Muscle of leg (tissue), 11 donors: ENCODE data around the gene DUSP22. TPM values are rescaled to one million over a fixed set of nuclear protein-coding genes. Genes with fewer than 3 reads are reported as not detected.

Experiments used
- DNase-seq: peaks from one replicate; pipeline ENCODE4 v3.0.0; 2013
- H3K27ac ChIP-seq: one replicate; pipeline ENCODE4 v1.5.1; 2013; ENCODE audit warnings: mild to moderate bottlenecking, low read length, control low read depth
- H3K27me3 ChIP-seq: one replicate; pipeline ENCODE4 v1.6.1; 2013; ENCODE audit warnings: low read length; ENCODE audit not compliant: control insufficient read depth, insufficient read depth
- H3K36me3 ChIP-seq: one replicate; pipeline ENCODE4 v1.6.1; 2013; ENCODE audit warnings: low read length; ENCODE audit not compliant: control insufficient read depth, insufficient read depth
- H3K4me1 ChIP-seq: one replicate; pipeline ENCODE4 v1.6.1; 2013; ENCODE audit warnings: low read length; ENCODE audit not compliant: control insufficient read depth, insufficient read depth
- H3K4me3 ChIP-seq: one replicate; pipeline ENCODE4 v1.5.1; 2013; ENCODE audit warnings: low read length, control low read depth
- H3K9me3 ChIP-seq: replicated peaks from 2 replicates; pipeline ENCODE4 v1.6.1; 2013; ENCODE audit warnings: low read depth, low read length; ENCODE audit not compliant: control insufficient read depth
- WGBS: methylation state at CpG from one replicate; pipeline ENCODE4 v1.1.5; 2013; ENCODE audit warnings: missing lambda C conversion rate; ENCODE audit not compliant: insufficient coverage; 5-methylcytosine and 5-hydroxymethylcytosine counted together
- polyA plus RNA-seq, 8 donors: library from polyadenylated mRNA; unstranded; fragments of 120-200 nt; gene quantifications; one replicate each; pipeline versions ENCODE4 v1.2.1 to v1.2.3, GENCODE V29; 2013; ENCODE audit warnings: inconsistent platforms in 1 of 8, low replicate concordance in 1 of 8; ENCODE audit not compliant: insufficient read length in 8 of 8, insufficient read depth in 1 of 8
- total RNA-seq: library from RNA; stranded (reverse); fragments of 120-200 nt; gene quantifications from one replicate; pipeline ENCODE4 v1.2.4, GENCODE V29; 2013

The DUSP22 gene
- total and polyA plus RNA-seq, 9 donors = 20.7 to 35.5 (median 28.9) TPM

DNA sequence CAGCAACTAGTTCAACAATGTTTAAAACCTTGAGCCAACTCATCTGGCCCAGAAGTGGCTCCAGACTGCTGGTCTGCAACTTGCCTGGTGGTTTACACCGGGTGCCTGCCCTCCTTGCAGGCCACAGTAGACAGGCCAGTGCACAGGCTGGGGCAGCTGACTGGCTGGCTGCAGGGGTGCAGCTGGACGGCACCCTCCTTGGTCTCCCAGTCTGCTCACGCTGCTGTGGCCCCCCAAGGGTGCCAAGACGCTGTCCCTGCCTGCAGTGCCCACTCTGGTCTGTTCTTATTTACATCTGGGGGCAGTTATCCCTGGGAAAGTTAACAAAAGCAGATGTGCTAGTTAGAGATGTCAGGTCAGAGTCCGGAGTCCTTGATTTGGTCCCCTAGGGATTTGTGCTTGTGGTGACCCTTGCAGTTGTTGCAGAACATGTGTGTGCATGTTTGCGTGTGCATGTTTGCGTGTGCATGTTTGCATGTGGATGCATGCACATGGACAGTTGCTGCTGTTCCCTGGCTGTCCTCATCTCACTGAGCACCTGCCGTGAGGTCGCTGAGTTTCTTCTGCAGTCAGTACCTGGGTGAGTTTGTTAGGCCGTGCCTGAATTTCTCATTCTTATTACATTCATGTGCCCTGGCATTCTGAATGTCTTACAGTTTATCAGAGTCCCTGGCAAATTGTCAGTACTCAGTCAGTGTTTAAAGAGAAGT lies 51.1 kb downstream of the DUSP22 start:
- H3K4me3 ChIP-seq = no peak overlapping the region
- no peak overlapping the region for H3K27ac ChIP-seq
- H3K9me3 ChIP-seq = peaks cover 11% of the 10 kb centered on the region
- H3K27me3 ChIP-seq = no peaks in the 10 kb centered on the region
- 76% methylated on average over 10 of the region's 10 CpGs for WGBS
- DNase-seq = no peak
- peaks cover 9% of the 10 kb centered on the region for H3K36me3 ChIP-seq
- peaks cover 4% of the 10 kb centered on the region for H3K4me1 ChIP-seq

DNA sequence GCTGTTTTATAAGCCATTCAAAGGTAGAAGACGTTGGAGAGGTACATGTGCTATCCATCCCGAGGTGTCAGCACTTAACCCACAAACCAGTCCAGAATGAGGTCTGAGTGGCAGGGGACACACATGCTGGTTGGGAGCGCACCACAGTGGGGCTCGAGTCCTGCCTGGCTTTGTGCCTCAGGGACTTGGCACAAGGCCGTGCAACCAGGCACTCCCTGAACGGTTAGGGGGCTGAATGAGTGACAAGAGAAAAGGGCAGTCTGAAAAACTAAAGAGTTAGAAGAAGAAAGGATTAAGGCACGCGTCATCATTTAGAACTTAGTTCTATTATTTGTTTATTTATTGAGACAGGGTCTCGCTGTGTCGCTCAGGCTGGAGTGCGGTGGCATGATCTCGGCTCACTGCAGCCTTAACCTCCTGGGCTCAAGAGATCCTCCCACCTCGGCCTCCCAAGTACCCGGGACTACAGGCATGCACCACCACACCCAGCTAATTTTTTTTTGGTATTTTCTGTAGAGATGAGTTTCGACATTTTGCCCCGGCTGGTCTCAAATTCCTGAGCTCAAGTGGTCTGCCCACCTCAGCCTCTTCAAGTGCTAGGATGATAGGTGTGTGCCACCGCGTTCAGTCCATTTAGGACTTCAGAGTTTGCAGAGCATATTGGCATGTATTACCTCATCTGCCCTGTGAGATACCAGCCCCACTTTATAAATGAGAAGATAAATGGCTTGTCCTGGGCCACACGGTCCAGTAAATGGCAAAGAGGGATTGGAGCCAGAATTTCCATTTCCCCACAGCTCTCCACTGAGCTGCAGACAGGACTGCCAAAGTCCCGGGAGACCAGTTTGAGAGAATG lies 51.9 kb downstream of the DUSP22 start:
- DNase-seq = no peak
- Histone ChIP-seq H3K27ac (no peak overlapping the region), H3K9me3 (peaks cover 16% of the 10 kb centered on the region), H3K4me3 (no peak overlapping the region), H3K4me1 (peaks cover 4% of the 10 kb centered on the region), H3K27me3 (no peaks in the 10 kb centered on the region), H3K36me3 (peaks cover 17% of the 10 kb centered on the region)
- 83% methylated on average over 17 of the region's 20 CpGs for WGBS

DNA sequence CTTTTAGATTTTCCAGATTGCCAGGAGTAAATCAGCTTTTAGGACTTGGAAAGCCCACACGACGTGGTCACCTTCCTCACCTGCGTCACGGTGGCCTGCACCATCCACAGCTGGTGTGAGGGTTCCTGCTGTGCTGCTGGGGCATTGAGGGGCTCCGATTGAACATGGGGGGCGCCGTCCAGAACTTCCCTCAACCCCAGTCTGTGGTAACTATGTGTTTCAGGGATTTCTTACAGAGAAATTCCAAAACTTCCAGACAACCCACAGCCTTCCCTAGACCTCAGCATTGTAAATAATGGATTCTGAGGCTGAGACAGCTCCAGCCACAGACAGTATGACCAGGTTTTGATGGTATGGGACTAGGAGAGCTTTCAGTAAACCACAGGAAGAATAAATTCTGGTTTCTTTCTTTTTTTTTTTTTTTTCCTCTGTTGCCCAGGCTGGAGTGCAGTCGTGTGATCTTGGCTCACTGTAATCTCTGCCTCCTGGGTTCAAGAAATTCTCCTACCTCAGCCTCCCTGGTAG lies 52.6 kb downstream of the DUSP22 start:
- WGBS = 70% methylated on average over 4 of the region's 8 CpGs
- H3K36me3 ChIP-seq = peaks cover 24% of the 10 kb centered on the region
- H3K27me3 ChIP-seq = no peaks in the 10 kb centered on the region
- peaks cover 22% of the 10 kb centered on the region for H3K9me3 ChIP-seq
- peaks cover 4% of the 10 kb centered on the region for H3K4me1 ChIP-seq
- H3K4me3 ChIP-seq = no peak overlapping the region
- no peak for DNase-seq
- H3K27ac ChIP-seq = no peak overlapping the region

DNA sequence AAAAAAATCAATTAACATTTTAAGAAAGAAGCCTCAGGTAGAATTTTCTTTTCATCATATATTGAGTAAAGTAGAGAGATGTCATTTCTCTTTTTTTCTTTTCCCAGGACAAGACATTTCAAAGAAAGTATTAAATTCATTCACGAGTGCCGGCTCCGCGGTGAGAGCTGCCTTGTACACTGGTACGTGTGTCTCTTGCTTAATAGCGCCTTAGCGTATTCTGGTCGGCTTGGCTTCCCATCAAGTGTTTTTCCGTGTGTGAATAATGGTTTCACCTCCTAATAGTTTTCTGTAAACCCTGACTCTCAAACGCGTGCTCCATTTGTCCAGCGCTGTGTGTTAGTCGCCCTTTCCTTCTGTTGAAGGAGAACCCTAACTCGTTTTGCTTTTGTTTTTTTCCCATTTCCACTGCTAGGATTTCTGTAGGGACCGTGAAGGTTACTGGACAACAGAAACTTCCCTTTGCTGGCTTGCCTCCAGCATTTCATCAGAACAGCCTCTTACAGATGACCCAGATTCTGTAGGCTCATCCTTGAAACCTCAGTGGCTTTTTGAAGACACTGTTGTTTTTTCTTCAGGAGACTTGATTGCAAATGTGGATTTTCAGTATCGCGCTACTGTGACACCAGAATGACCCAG lies 53.6 kb downstream of the DUSP22 start:
- no peak overlapping the region for H3K4me3 ChIP-seq
- no peaks in the 10 kb centered on the region for H3K27me3 ChIP-seq
- WGBS = 83% methylated on average over 17 of the region's 17 CpGs
- H3K9me3 ChIP-seq = peaks cover 18% of the 10 kb centered on the region
- no peak overlapping the region for H3K27ac ChIP-seq
- H3K4me1 ChIP-seq = peaks cover 4% of the 10 kb centered on the region
- H3K36me3 ChIP-seq = peaks cover 24% of the 10 kb centered on the region
- DNase-seq = no peak

DNA sequence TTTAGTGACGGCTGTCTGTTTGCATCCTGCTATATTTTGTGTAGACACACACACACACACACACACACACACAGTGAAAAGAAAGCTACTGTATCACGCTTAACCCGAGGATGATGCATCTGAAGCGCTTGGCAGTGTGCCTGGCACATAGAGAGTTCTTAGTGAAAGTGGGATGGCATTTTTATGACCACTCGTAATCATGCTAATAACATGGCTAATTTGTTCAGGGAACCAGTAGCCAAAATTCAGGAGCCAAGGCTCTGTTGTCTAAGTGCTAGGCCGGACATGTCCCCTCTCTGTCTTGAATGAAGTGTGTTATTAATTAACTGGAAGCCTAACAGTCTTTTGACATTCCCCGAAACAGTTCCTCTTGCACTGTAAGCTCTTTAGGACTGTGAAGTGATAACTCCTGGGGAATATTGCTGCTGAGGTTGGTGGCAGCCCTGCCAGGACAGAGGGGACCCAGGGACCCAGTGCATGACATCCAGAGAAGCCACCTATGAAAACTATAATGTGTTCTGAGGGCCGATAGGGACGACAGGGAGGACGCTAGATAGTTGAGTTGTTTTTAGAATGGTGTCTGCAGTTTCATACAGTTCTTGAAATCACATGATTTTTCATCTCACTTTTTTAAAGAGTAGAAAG lies 54.2 kb downstream of the DUSP22 start:
- Histone ChIP-seq H3K27me3 (no peaks in the 10 kb centered on the region), H3K4me1 (peaks cover 4% of the 10 kb centered on the region), H3K27ac (no peak overlapping the region), H3K36me3 (peaks cover 24% of the 10 kb centered on the region), H3K4me3 (no peak overlapping the region), H3K9me3 (peaks cover 18% of the 10 kb centered on the region)
- DNase-seq = no peak
- 83% methylated on average over 6 of the region's 10 CpGs for WGBS

DNA sequence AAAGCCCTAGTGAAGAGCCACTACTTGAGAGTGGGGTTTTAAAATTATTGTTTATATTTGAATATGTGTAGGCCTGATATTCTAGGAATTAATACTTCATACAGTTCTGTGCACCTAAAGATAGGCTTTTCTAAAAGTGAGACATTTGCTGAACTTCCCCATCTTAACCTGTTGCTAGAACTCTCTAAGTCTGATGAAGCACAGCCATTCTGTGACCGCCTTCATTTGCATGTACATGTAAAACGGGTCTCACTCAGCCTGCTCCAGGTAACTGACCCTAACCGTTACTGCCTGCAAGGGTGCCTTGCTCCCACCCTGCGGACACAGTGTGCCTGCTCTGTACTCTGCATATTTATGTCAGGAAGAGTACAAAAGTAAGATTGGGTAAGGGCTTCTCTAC lies 54.9 kb downstream of the DUSP22 start:
- Histone ChIP-seq H3K9me3 (peaks cover 21% of the 10 kb centered on the region), H3K27me3 (no peaks in the 10 kb centered on the region), H3K36me3 (peaks cover 24% of the 10 kb centered on the region), H3K4me1 (peaks cover 7% of the 10 kb centered on the region), H3K27ac (no peak overlapping the region), H3K4me3 (no peak overlapping the region)
- WGBS = 79% methylated on average over 4 of the region's 4 CpGs
- DNase-seq = no peak

DNA sequence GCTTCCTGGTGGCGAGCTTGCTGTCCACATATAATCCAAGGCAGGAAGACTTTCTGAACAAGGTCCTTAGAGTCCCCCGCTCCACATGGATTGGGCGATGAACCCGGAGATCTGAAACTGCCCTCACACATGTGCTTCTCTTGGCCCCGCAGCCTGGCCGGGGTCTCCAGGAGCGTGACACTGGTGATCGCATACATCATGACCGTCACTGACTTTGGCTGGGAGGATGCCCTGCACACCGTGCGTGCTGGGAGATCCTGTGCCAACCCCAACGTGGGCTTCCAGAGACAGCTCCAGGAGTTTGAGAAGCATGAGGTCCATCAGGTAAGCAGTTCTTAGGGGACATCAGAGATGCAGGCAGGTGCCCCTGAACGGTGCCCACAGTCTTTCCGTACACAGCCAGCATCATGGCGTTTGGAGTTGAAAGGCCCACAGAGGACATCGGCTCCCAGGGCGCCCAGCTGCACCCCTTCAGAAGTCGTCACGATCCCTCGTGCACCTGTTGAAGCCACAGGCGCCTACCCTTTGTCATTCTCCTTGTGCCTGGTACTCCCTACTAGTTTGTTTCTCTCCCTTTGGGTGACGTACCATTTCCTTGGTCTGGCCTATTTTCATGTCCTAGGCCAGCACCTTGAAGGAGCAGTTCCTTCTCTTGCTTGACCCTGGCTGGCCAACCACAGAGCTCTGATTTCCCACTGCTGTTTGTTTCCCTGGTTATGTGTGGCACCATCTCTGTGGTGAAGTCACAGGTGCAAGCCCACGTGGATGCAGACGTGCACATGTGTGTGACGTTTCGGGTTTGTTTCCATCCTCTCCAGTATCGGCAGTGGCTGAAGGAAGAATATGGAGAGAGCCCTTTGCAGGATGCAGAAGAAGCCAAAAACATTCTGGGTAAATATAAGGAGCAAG lies 55.9 kb downstream of the DUSP22 start:
- no peak overlapping the region for H3K4me3 ChIP-seq
- H3K36me3 ChIP-seq = peaks cover 24% of the 10 kb centered on the region
- peaks cover 27% of the 10 kb centered on the region for H3K9me3 ChIP-seq
- H3K27me3 ChIP-seq = no peaks in the 10 kb centered on the region
- no peak overlapping the region for H3K27ac ChIP-seq
- peaks cover 16% of the 10 kb centered on the region for H3K4me1 ChIP-seq
- 89% methylated on average over 27 of the region's 27 CpGs for WGBS
- DNase-seq = no peak

DNA sequence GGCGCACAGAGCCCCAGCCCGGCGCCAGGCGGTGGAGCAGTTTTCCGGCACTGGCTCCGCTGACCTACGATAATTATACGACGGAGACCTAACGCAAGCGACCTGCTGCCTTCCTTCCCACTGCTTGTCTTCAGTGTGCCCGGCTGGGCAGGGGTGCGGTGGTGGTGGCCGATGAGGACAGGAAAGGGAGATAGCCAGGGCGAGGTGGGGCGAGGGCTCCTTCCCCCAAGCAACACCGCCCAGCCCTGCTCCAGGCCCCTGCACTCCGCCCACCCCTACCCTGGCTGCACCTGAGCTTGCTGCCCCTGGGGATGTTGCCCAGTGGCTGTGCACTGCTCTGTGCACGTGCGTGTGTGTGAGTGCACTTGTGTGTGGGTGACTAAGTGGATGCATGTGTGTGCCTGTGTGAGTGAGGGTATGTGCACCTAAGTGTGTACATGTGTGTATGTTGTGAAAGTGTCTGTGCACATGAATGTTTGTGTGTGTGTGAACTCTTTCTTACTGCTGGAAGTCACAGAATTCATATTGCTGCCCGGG lies 56.6 kb downstream of the DUSP22 start:
- H3K27me3 ChIP-seq = no peaks in the 10 kb centered on the region
- no peak for DNase-seq
- peaks cover 24% of the 10 kb centered on the region for H3K36me3 ChIP-seq
- 87% methylated on average over 20 of the region's 21 CpGs for WGBS
- H3K4me3 ChIP-seq = no peak overlapping the region
- peaks cover 26% of the 10 kb centered on the region for H3K9me3 ChIP-seq
- H3K4me1 ChIP-seq = peaks cover 22% of the 10 kb centered on the region
- no peak overlapping the region for H3K27ac ChIP-seq

DNA sequence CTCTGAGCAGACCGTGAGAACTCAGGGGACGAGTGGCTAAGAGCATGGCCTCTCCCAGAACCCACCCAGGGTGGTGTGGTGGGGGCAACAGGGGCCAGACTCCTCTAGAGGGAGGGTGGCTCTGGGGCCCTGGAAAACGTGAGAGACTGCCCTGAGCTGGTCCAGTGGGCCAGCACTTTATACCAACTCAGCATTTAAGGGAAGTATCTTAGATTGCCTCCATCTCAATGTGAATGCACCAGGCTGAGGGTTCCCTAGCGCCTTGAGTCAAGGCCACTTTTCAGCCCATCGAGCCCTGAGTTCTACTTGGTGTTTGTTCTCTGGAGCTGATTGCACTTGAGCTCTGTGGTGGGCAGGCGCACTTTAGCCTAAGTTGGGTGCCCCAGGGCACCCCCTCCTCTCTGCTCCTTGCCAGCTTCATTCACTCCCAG lies 57.2 kb downstream of the DUSP22 start:
- no peak for DNase-seq
- H3K4me1 ChIP-seq = peaks cover 26% of the 10 kb centered on the region
- H3K36me3 ChIP-seq = peaks cover 24% of the 10 kb centered on the region
- 72% methylated on average over 6 of the region's 6 CpGs for WGBS
- H3K4me3 ChIP-seq = no peak overlapping the region
- no peak overlapping the region for H3K27ac ChIP-seq
- peaks cover 27% of the 10 kb centered on the region for H3K9me3 ChIP-seq
- no peaks in the 10 kb centered on the region for H3K27me3 ChIP-seq
